Large intestine (tissue), 3 donors: ENCODE measurements around the gene CDC45. TPM values are rescaled to one million over a fixed set of nuclear protein-coding genes. Genes with fewer than 3 reads are reported as not detected.

ENCODE experiments used
- DNase-seq, 2 donors: peaks; one replicate each; pipeline versions ENCODE4 v3.0.0 to v3.0.0-alpha.2; 2013
- H3K27ac ChIP-seq: one replicate; pipeline ENCODE4 v1.5.1; 2013; ENCODE audit warnings: low read length
- H3K27me3 ChIP-seq: 2 replicates; pipeline ENCODE4 v1.6.1; 2013; ENCODE audit warnings: low read length; ENCODE audit not compliant: control insufficient read depth, insufficient read depth
- H3K36me3 ChIP-seq: 2 replicates; pipeline ENCODE4 v1.6.1; 2013; ENCODE audit warnings: low read length; ENCODE audit not compliant: control insufficient read depth, insufficient read depth
- H3K4me1 ChIP-seq: one replicate; pipeline ENCODE4 v1.6.1; 2013; ENCODE audit warnings: low read length; ENCODE audit not compliant: control insufficient read depth, insufficient read depth
- H3K4me3 ChIP-seq: one replicate; pipeline ENCODE4 v1.5.1; 2013; ENCODE audit warnings: low read length
- H3K9me3 ChIP-seq: one replicate; pipeline ENCODE4 v1.6.1; 2013; ENCODE audit warnings: mild to moderate bottlenecking, low read depth, low read length, moderate library complexity; ENCODE audit not compliant: control insufficient read depth
- WGBS: methylation state at CpG from one replicate; pipeline ENCODE4 v1.1.5; 2013; ENCODE audit warnings: low lambda C conversion rate; ENCODE audit not compliant: insufficient coverage; 5-methylcytosine and 5-hydroxymethylcytosine counted together
- polyA plus RNA-seq: library from polyadenylated mRNA; unstranded; fragments of 120-200 nt; gene quantifications from one replicate; pipeline ENCODE4 v1.2.1, GENCODE V29; 2013

The CDC45 gene
- polyA plus RNA-seq, 1 donor = 8.7 TPM

DNA sequence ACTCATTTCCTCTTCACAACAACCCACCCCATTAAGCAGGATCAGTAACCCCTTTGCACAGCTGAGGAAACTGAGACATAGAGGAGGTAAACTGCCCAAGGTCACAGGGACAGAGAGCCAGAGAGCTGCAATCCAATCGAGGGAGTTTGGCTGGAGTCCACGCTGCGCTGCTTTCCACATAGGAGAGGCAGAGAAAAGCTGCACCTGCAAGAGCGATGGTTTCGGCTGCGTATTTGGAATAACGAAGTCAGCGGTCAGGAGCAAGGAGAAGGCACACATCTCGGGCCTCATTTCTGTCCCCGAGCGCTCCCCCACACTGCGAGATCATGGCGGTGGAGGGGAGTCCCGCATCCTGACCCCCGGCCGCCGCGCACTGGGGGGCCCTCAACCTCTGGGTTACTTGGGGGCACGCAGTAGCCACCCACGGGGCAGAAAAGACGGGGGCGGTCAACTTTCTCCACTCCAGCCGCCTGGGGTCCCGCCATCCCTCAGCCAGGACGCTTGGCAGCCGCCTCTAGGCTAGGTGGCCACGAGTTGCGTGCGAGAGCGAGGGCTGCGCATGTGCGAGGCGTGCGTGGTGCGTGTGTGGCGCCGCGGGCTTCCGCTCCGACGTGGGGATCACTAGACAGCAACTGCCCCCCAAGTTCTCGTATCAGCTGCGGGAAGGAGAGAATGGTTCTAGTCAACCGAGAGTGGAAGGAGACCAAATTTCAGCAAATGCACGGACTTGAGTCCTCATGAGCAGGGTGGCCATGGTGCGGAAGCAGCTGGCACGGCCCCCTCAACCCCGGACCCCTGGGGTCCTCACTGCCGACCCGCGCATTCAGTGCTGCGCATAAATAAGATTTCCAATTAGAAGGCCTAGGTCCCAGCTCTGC is 86.8 kb downstream of the CDC45 start:
- H3K27ac ChIP-seq = no peak overlapping the region
- WGBS = 100% methylated on average over 4 of the region's 52 CpGs

DNA sequence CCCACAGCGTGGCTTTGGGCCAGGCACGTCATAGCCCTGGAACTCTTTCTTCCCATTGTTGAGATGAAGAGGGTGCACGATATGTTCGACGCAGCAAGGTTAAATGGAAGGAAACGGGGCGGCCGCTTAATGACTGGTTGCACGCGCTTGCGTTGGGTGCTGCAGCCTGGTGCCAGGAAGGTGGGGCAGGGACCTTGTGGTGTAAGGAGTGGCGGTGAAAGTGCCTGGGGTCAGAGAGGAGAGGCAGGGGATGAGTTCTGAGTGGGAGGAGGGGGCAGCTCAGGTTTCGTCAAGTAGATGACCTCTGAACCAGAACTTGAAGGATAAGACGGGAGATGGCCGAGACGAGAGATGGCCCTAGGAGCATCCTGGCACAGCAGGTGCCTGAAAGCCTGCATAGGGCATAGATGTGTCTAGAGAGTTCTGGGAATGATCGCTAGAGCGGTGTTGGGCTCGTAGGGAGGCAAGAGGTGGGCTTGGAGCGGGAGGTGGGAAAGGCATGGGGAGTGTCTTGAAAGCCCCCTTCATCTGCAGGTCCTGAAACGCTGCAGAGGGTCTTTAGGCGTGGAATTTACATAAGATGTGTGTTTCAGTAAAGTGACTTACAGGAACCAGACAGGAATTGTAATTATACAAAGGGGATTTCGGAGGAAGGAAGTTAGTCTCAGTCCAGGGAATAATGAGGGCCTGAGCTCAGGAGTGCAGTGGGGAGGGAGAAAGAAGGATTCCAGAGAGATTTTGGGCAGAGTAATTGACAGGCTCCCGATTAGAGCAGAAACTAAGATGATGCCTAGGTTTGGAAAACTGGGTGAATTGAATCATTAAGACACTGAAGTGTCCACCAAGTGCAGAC is 87.7 kb downstream of the CDC45 start:
- H3K9me3 ChIP-seq = peaks cover 4% of the 10 kb centered on the region
- H3K27me3 ChIP-seq = no peaks in the 10 kb centered on the region
- WGBS = 91% methylated on average over 7 of the region's 24 CpGs
- H3K36me3 ChIP-seq = no peaks in the 10 kb centered on the region
- H3K4me3 ChIP-seq = no peak overlapping the region
- H3K4me1 ChIP-seq = no peaks in the 10 kb centered on the region
- no peak for DNase-seq
- no peak overlapping the region for H3K27ac ChIP-seq

More for the DNA sequence above, 86.8 kb downstream of the CDC45 start:
- DNase-seq = no peak
- Histone ChIP-seq H3K4me3 (no peak overlapping the region), H3K9me3 (peaks cover 4% of the 10 kb centered on the region), H3K27me3 (no peaks in the 10 kb centered on the region), H3K4me1 (no peaks in the 10 kb centered on the region), H3K36me3 (no peaks in the 10 kb centered on the region)

DNA sequence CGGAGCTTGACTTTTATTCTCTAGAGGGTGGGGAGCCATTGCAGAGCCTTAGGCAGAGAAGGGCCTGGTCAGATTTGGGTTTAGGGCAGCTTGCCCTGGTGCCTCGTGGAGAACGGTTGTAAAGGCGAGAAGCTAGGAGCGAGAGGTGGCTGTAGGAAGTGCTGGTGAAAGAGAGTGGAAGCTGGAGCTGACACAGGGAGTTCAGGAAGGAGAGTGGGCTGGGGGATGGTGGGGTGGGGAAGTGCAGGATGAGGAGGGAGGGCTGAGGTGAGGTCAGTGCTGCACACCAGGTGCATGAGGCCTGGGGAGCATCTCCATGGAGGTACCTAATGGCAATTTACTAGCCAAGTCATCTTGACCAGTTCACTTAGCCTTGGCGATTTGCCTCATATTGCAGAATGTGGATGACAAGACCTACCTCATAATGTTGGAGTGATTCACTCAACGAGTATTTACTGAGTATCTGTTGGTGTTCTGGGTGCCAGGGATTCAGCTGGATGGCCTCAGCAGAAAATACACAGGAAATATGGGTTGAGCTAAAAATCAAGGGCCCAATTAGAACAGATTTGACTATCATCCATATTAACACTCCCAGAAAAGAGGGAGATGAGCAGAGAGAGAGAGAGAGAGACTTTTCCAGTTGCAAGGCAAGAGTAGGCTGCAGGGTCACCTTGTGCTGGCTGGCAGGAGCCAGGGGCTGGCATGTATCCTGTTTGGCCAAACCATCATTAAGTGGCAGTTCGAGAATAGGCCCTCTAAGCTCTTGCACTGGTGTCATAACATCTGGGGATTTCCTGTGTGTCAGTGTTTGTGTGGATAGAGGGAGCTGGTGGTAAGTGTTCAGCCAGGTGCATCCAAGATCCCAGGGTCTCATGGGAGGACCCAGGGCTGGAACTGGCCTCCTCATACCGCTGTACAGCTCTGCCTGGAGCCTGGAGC is 88.9 kb downstream of the CDC45 start:
- 87% methylated on average over 3 of the region's 9 CpGs for WGBS
- no peak overlapping the region for H3K4me3 ChIP-seq

DNA sequence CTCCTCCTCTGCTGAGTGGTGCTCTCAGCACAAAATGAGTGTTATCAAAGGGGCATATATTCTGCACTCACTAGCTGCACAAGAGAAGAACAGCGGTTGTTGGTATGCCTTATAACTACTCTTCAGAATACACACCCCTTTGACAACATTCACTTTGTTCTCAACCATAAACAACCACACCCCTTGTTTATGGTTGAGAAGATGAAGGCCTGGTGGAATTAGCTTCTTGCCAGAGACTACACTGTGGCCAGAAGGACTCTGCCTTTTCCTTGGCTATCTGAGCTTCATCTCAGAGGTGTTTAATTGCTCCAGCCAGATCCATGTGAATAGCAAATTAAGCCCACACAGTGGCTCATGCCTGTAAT is 89.5 kb downstream of the CDC45 start:
- Histone ChIP-seq H3K4me3 (no peak overlapping the region), H3K27me3 (no peaks in the 10 kb centered on the region), H3K9me3 (peaks cover 4% of the 10 kb centered on the region), H3K36me3 (no peaks in the 10 kb centered on the region), H3K27ac (no peak overlapping the region), H3K4me1 (no peaks in the 10 kb centered on the region)
- WGBS = 100% methylated on average over 1 of the region's 1 CpG
- DNase-seq = no peak

More for the DNA sequence above, 88.9 kb downstream of the CDC45 start:
- H3K27ac ChIP-seq = no peak overlapping the region
- no peaks in the 10 kb centered on the region for H3K36me3 ChIP-seq
- H3K4me1 ChIP-seq = no peaks in the 10 kb centered on the region
- H3K9me3 ChIP-seq = peaks cover 4% of the 10 kb centered on the region
- H3K27me3 ChIP-seq = no peaks in the 10 kb centered on the region
- no peak for DNase-seq

DNA sequence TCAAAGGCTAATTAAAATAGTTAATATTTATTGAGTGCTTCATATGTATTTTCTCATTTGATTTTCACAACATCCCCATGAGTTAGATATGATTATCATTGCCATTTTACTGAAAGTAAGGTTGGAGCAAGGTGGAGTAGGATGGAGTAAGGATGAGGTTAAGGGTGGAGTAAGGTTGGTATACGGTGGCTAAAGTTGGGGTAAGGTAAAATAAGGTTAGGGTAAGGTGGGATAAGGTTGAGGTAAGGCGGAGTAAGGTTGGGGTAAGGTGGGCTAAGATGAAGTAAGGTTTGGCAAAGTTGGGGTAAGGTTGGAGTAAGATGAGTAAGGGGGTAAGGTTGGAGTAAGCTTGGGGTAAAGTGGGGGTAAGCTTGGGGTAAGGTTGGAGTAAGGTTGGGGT is 90.3 kb downstream of the CDC45 start:
- no peaks in the 10 kb centered on the region for H3K27me3 ChIP-seq
- no peaks in the 10 kb centered on the region for H3K4me1 ChIP-seq
- DNase-seq = no peak
- H3K27ac ChIP-seq = no peak overlapping the region
- peaks cover 4% of the 10 kb centered on the region for H3K9me3 ChIP-seq
- H3K4me3 ChIP-seq = no peak overlapping the region
- 85% methylated on average over 2 of the region's 2 CpGs for WGBS
- H3K36me3 ChIP-seq = no peaks in the 10 kb centered on the region

Other genes starting within 250 kb of the CDC45 start
- gene CLTCL1, start 188.2 kb upstream of the CDC45 start, polyA plus RNA-seq = 2.2 TPM
- gene HIRA, start 48.2 kb upstream of the CDC45 start, polyA plus RNA-seq = 29.6 TPM
- 30.8 TPM for gene MRPL40, start 47.4 kb upstream of the CDC45 start, polyA plus RNA-seq
- 34.3 TPM for gene C22orf39, start 32.2 kb upstream of the CDC45 start, polyA plus RNA-seq
- gene UFD1, start 727 bp upstream of the CDC45 start, polyA plus RNA-seq = 51.1 TPM
- gene CLDN5, start 44.5 kb downstream of the CDC45 start, polyA plus RNA-seq = 12.4 TPM
- gene SEPTIN5, start 234.6 kb downstream of the CDC45 start, polyA plus RNA-seq = 24.9 TPM
- 4.4 TPM for gene GP1BB, start 243.6 kb downstream of the CDC45 start, polyA plus RNA-seq